GM18517 (cell line): ENCODE measurements around the gene RHOBTB1.

Experiments
- ATAC-seq: cut with Tn5 transposase; IDR thresholded peaks from one replicate; pipeline ENCODE4 v1.9.1; 2021; ENCODE audit warnings: mild to moderate bottlenecking, moderate library complexity; ENCODE audit not compliant: unreplicated experiment

The RHOBTB1 gene

GRCh38 chr10:60942788-60943315, 1.1 kb downstream of the RHOBTB1 start:
- ATAC-seq, result peak; percentile 49

- ATAC-seq, result no peak
These were observed 1.7 kb downstream of the RHOBTB1 start for GRCh38 chr10:60942134-60942787.

GRCh38 chr10:60940446-60940845, 3.5 kb downstream of the RHOBTB1 start:
- no peak for ATAC-seq

GRCh38 chr10:60937784-60938654, 6.0 kb downstream of the RHOBTB1 start:
- no peak for ATAC-seq

GRCh38 chr10:60937022-60937421, 7.0 kb downstream of the RHOBTB1 start:
- ATAC-seq, result no peak

GRCh38 chr10:60934215-60935175, 9.5 kb downstream of the RHOBTB1 start:
- ATAC-seq, result no peak

GRCh38 chr10:60932756-60933155, 11.2 kb downstream of the RHOBTB1 start:
- no peak for ATAC-seq

GRCh38 chr10:60930237-60930636, 13.7 kb downstream of the RHOBTB1 start:
- no peak for ATAC-seq

- no peak for ATAC-seq
These were observed 22.4 kb downstream of the RHOBTB1 start for GRCh38 chr10:60921633-60922032.

- no peak for ATAC-seq
These were observed 23.5 kb downstream of the RHOBTB1 start for GRCh38 chr10:60920479-60920878.

GRCh38 chr10:60919551-60919950, 24.4 kb downstream of the RHOBTB1 start:
- no peak for ATAC-seq

- no peak for ATAC-seq
These were observed 26.4 kb downstream of the RHOBTB1 start for GRCh38 chr10:60917331-60918280.

GRCh38 chr10:60916025-60916424, 28.0 kb downstream of the RHOBTB1 start:
- ATAC-seq, result no peak

- no peak for ATAC-seq
These were observed 29.3 kb downstream of the RHOBTB1 start for GRCh38 chr10:60914690-60915141.

GRCh38 chr10:60913657-60914056, 30.3 kb downstream of the RHOBTB1 start:
- no peak for ATAC-seq

GRCh38 chr10:60913071-60913470, 30.9 kb downstream of the RHOBTB1 start:
- no peak for ATAC-seq

- no peak for ATAC-seq
These were observed 32.3 kb downstream of the RHOBTB1 start for GRCh38 chr10:60911715-60912114.

- ATAC-seq, result no peak
These were observed 32.8 kb downstream of the RHOBTB1 start for GRCh38 chr10:60911216-60911615.

- ATAC-seq, result no peak
These were observed 33.4 kb downstream of the RHOBTB1 start for GRCh38 chr10:60910543-60910942.

GRCh38 chr10:60908896-60909295, 35.1 kb downstream of the RHOBTB1 start:
- ATAC-seq, result no peak
